Lower lobe of right lung (tissue), 2 donors: ENCODE data around the gene CRYAA. TPM values are rescaled to one million over a fixed set of nuclear protein-coding genes. Genes with fewer than 3 reads are reported as not detected.

Experiments used
- ATAC-seq, 2 donors: fragments of 200-7000 bp; cut with Tn5 transposase; one replicate each; pipeline ENCODE4 v1.9.1; 2020 to 2022; ENCODE audit warnings: mild to moderate bottlenecking in 2 of 2, moderate library complexity in 2 of 2
- DNase-seq: peaks from one replicate; pipeline ENCODE4 v3.0.0-alpha.2; 2020
- H3K27ac ChIP-seq: fragments of 200-600 bp; one replicate; pipeline ENCODE4 v1.8.0; 2022
- H3K27me3 ChIP-seq: fragments of 200-600 bp; one replicate; pipeline ENCODE4 v1.8.0; 2022; ENCODE audit warnings: low read depth
- H3K36me3 ChIP-seq: fragments of 200-600 bp; one replicate; pipeline ENCODE4 v1.8.0; 2022; ENCODE audit warnings: mild to moderate bottlenecking
- H3K4me1 ChIP-seq: fragments of 200-600 bp; one replicate; pipeline ENCODE4 v1.8.0; 2022
- H3K4me3 ChIP-seq: fragments of 200-600 bp; one replicate; pipeline ENCODE4 v1.8.0; 2022; ENCODE audit warnings: mild to moderate bottlenecking
- H3K9me3 ChIP-seq: fragments of 200-600 bp; one replicate; pipeline ENCODE4 v1.8.0; 2022
- intact Hi-C: fragments of 100-400 bp; cut with DNase I; formaldehyde crosslinking; loops from one replicate; pipeline ENCODE4 v1.11.0; 2022
- total RNA-seq: library from RNA; stranded (reverse); fragmentation: NEBNext Ultra II Directional; extraction: Animal tissue kit (Norgen Biotek cat#: 25700); gene quantifications from one replicate; pipeline ENCODE4 v1.2.1, GENCODE V29; 2021
- TF ChIP-seq, protein P1 (sequence below): fragments of 200-600 bp; IDR thresholded peaks from one replicate; pipeline ENCODE4 v1.8.0; 2022; ENCODE audit warnings: antibody characterized with exemption, mild to moderate bottlenecking
- donor health status: DM: no; HTN: yes; CAD: no; lungs with severe emphysema.

CRYAA gene
- total RNA-seq, 1 donor from 2014 or later = not detected

DNA sequence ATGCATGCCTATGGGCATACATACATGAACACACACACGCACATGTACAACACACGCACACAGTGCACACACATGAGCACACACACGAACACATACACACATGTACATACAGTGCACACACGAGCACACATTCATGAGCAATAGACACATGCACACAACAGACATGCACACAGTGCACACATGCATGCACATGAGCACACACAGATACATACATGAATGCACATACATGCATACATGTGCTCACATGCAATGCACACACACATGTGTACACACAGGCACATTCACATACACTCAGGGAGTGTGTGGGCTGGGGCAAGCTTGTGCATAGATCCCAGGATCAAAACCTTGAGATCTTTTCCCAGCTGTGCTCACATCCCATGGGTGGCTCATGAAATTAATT lies 18.9 kb downstream of the CRYAA start:
- no peaks in the 10 kb centered on the region for H3K36me3 ChIP-seq
- no peak overlapping the region for H3K27ac ChIP-seq
- H3K27me3 ChIP-seq = no peaks in the 10 kb centered on the region
- no peak for ATAC-seq
- intact Hi-C loops = no loop called here
- TF ChIP-seq, protein P1, sequence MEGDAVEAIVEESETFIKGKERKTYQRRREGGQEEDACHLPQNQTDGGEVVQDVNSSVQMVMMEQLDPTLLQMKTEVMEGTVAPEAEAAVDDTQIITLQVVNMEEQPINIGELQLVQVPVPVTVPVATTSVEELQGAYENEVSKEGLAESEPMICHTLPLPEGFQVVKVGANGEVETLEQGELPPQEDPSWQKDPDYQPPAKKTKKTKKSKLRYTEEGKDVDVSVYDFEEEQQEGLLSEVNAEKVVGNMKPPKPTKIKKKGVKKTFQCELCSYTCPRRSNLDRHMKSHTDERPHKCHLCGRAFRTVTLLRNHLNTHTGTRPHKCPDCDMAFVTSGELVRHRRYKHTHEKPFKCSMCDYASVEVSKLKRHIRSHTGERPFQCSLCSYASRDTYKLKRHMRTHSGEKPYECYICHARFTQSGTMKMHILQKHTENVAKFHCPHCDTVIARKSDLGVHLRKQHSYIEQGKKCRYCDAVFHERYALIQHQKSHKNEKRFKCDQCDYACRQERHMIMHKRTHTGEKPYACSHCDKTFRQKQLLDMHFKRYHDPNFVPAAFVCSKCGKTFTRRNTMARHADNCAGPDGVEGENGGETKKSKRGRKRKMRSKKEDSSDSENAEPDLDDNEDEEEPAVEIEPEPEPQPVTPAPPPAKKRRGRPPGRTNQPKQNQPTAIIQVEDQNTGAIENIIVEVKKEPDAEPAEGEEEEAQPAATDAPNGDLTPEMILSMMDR = no peak
- H3K4me3 ChIP-seq = no peak overlapping the region
- H3K4me1 ChIP-seq = no peaks in the 10 kb centered on the region
- no peak for DNase-seq
- no peaks in the 10 kb centered on the region for H3K9me3 ChIP-seq

DNA sequence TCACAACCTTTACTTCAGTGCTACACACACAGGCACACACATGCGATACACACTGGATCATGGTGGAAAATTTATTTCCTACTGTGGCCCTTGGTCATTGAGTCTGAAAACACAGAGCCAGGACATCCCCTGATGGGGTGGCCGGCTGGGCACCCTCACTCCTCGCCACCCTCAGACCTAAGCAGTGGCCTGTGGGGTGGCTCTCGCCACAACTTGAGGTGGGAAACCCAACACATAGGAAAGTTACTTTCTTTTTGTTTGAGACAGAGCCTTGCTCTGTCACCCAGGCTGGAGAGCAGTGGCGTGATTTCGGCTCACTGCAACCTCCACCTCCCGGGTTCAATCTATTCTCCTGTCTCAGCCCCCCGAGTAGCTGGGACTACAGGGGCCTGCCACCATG lies 19.4 kb downstream of the CRYAA start:
- Histone ChIP-seq H3K36me3 (no peaks in the 10 kb centered on the region), H3K4me1 (no peaks in the 10 kb centered on the region), H3K9me3 (no peaks in the 10 kb centered on the region), H3K4me3 (no peak overlapping the region), H3K27me3 (no peaks in the 10 kb centered on the region), H3K27ac (no peak overlapping the region)
- DNase-seq = no peak
- ATAC-seq = no peak
- intact Hi-C loops = no loop called here
- TF ChIP-seq, protein P1 = no peak

DNA sequence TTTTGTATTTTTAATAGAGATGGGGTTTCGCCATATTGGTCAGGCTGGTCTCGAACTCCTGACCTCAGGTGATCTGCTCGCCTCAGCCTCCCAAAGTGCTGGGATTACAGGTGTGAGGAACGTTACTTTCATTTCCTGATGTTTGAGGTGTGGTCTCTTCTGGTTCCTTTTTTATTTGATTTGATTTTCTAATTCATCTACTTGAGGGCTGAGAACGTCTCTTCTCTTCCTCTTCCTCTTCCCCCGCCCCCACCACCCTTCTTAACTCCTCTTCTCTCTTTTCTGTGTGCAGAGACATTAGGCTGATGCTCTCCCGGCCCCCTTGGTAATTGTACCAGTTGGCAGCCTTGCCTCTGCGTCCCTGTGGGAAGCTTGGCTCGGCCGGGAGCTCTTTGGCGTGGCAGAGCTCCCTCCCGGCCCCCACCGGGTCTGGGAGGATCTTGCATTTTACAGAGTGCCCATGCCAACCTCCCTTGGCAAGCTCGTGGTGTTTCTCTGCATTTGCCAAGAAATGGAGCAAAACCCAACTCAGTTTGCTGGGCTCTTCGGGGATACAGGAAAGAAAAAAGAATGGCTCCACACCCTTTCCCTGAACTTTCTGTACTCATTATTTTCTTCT lies 19.9 kb downstream of the CRYAA start:
- ATAC-seq (no peak), DNase-seq (no peak)
- no peaks in the 10 kb centered on the region for H3K36me3 ChIP-seq
- intact Hi-C loops = no loop called here
- H3K27me3 ChIP-seq = no peaks in the 10 kb centered on the region
- H3K27ac ChIP-seq = no peak overlapping the region
- TF ChIP-seq, protein P1 = no peak
- H3K4me3 ChIP-seq = no peak overlapping the region
- no peaks in the 10 kb centered on the region for H3K9me3 ChIP-seq
- no peaks in the 10 kb centered on the region for H3K4me1 ChIP-seq

DNA sequence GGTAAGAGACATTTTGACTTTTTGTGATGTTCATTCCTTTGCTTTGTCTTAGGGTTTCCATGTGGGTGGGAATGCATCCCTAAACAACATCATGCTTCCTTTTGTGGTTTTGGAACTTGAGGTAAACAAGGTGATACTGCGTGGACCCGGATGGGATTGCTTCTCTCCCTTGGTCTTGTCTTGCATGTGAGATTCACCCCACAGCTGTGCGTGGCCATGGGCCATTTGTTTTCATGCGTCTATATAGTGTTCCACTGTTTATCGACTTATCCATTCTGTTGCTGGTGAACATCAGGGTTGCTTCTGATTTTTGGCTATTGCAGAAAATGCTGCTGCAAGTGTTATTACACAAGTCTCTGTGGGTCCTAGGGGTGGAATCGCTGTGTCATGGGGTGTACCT lies 21.1 kb downstream of the CRYAA start:
- intact Hi-C loops = no loop called here
- Histone ChIP-seq H3K27me3 (no peaks in the 10 kb centered on the region), H3K4me3 (no peak overlapping the region), H3K27ac (no peak overlapping the region), H3K36me3 (no peaks in the 10 kb centered on the region), H3K9me3 (no peaks in the 10 kb centered on the region), H3K4me1 (peaks cover 2% of the 10 kb centered on the region)
- DNase-seq (no peak), ATAC-seq (no peak)
- TF ChIP-seq, protein P1 = no peak

DNA sequence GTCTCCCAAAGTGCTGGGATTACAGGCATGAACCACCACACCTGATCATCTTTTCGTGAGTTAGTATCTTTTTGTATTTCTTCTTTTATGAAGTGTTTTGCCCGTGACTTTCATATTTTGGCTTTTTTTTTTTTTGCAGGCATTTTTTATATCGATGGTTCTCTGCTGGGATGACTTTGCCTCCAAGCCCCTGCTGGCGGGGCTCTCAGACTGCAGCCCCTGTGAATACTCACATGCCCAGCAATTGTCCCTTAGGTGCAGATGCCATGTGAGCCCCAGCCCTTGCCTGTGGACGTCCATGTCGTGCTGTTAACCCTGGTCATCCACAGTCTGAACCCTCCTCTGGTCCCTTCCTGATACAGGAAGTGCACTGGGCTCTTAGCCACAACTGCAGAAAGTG lies 21.7 kb downstream of the CRYAA start:
- no peak overlapping the region for H3K27ac ChIP-seq
- no peak overlapping the region for H3K4me3 ChIP-seq
- DNase-seq (no peak), ATAC-seq (no peak)
- TF ChIP-seq, protein P1 = no peak
- no peaks in the 10 kb centered on the region for H3K36me3 ChIP-seq
- H3K4me1 ChIP-seq = peaks cover 8% of the 10 kb centered on the region
- no peaks in the 10 kb centered on the region for H3K27me3 ChIP-seq
- intact Hi-C loops = no loop called here
- H3K9me3 ChIP-seq = no peaks in the 10 kb centered on the region
